BE2C (cell line): ENCODE results near the gene RABGGTA. TPM values are rescaled to one million over a fixed set of nuclear protein-coding genes. Genes with fewer than 3 reads are reported as not detected.

Experiments
- DNase-seq: peaks from one replicate; pipeline ENCODE4 v3.0.0-alpha.2; 2020
- H3K27me3 ChIP-seq: fragments of 250-450 bp; sonication (Bioruptor Pico); 2 replicates; pipeline ENCODE4 v1.5.1; 2020; ENCODE audit warnings: mild to moderate bottlenecking
- H3K36me3 ChIP-seq: fragments of 250-450 bp; sonication (Bioruptor Pico); 2 replicates; pipeline ENCODE4 v1.5.1; 2020; ENCODE audit warnings: mild to moderate bottlenecking
- H3K4me1 ChIP-seq: fragments of 250-450 bp; sonication (Bioruptor Pico); 2 replicates; pipeline ENCODE4 v1.5.1; 2020
- H3K4me3 ChIP-seq: 2 replicates; pipeline ENCODE4 v1.5.1; 2011; ENCODE audit warnings: low read depth, low read length
- H3K9me3 ChIP-seq: fragments of 250-450 bp; sonication (Bioruptor Pico); 2 replicates; pipeline ENCODE4 v1.5.1; 2020
- CTCF ChIP-seq: IDR thresholded peaks from 2 replicates; pipeline ENCODE4 v1.5.1; 2012; ENCODE audit warnings: mild to moderate bottlenecking, low read depth, low read length
- polyA plus RNA-seq: library from polyadenylated mRNA; unstranded; fragments of >200 nt; gene quantifications from one replicate; pipeline ENCODE4 v1.2.1, GENCODE V29; 2012; ENCODE audit warnings: low read depth, missing spikeins; ENCODE audit not compliant: insufficient read length, insufficient read depth

RABGGTA gene
- polyA plus RNA-seq: 60.8 TPM

- no peaks in the 10 kb centered on the region for H3K36me3 ChIP-seq
- H3K9me3 ChIP-seq: no peaks in the 10 kb centered on the region
- no peaks in the 10 kb centered on the region for H3K4me1 ChIP-seq
- TF ChIP-seq CTCF: peak; percentile 58
- H3K27me3 ChIP-seq: no peaks in the 10 kb centered on the region
- peak; percentile 90 for DNase-seq
- peak within 1 kb of the TSS; percentile 76 for H3K4me3 ChIP-seq
These were observed at the start of gene RABGGTA for GRCh38 chr14:24271134-24271833. RABGGTA (minus strand) TSS chr14:24271597; CDS start chr14:24271115, 482 bp downstream.

- peaks cover 3% of the 10 kb centered on the region for H3K4me1 ChIP-seq
- H3K4me3 ChIP-seq: no peak overlapping the region
- H3K36me3 ChIP-seq: no peaks in the 10 kb centered on the region
- DNase-seq: no peak
- no peak for TF ChIP-seq CTCF
- H3K27me3 ChIP-seq: peaks cover 59% of the 10 kb centered on the region
- H3K9me3 ChIP-seq: peaks cover 10% of the 10 kb centered on the region
These were observed 45.9 kb upstream of the RABGGTA start for GRCh38 chr14:24317141-24317928.

GRCh38 chr14:24316597-24316950, 45.2 kb upstream of the RABGGTA start:
- peaks cover 55% of the 10 kb centered on the region for H3K27me3 ChIP-seq
- no peaks in the 10 kb centered on the region for H3K36me3 ChIP-seq
- DNase-seq: no peak
- peaks cover 10% of the 10 kb centered on the region for H3K9me3 ChIP-seq
- H3K4me1 ChIP-seq: peaks cover 3% of the 10 kb centered on the region
- no peak overlapping the region for H3K4me3 ChIP-seq
- TF ChIP-seq CTCF: no peak

GRCh38 chr14:24315807-24316596, 44.6 kb upstream of the RABGGTA start:
- peaks cover 3% of the 10 kb centered on the region for H3K4me1 ChIP-seq
- peaks cover 54% of the 10 kb centered on the region for H3K27me3 ChIP-seq
- no peak for TF ChIP-seq CTCF
- H3K9me3 ChIP-seq: peaks cover 10% of the 10 kb centered on the region
- H3K36me3 ChIP-seq: no peaks in the 10 kb centered on the region
- no peak overlapping the region for H3K4me3 ChIP-seq
- DNase-seq: peak; percentile 50

GRCh38 chr14:24315243-24315806, 43.9 kb upstream of the RABGGTA start:
- no peak for TF ChIP-seq CTCF
- Histone ChIP-seq H3K27me3 (peaks cover 48% of the 10 kb centered on the region), H3K4me3 (no peak overlapping the region), H3K4me1 (peaks cover 3% of the 10 kb centered on the region), H3K36me3 (peaks cover 4% of the 10 kb centered on the region; the same call in 1 of the 2 replicates), H3K9me3 (peaks cover 10% of the 10 kb centered on the region)
- no peak for DNase-seq
